Heart left ventricle (tissue), 13 donors: ENCODE data around the gene SOX9.

Experiments used
- CTCF ChIP-seq, 12 donors: fragments of 200-600 bp; sonication (generic) in 4 of 12; IDR thresholded peaks; one replicate each; pipeline versions ENCODE4 v1.5.0 to v1.8.0; 2018 to 2022; ENCODE audit warnings: antibody characterized with exemption in 12 of 12, mild to moderate bottlenecking in 5 of 12
- POLR2A ChIP-seq, 2 donors: fragments of 450-650 bp; IDR thresholded peaks; one replicate each; pipeline ENCODE4 v1.6.1; 2017; ENCODE audit warnings: antibody characterized with exemption in 2 of 2, mild to moderate bottlenecking in 2 of 2, moderate library complexity in 2 of 2
- donor health status: ischemic (EF 13 %, LVEDD 7.1; RV severe dilation, severe dysfunction).
- donor health status: DM: no; HTN: yes; CAD: no.
- donor health status: DM: no; HTN: no; CAD: no.
- donor health status: ischemic (EF 25% LVEDD 6.9; RV normal size, moderate dysfunction).
- donor health status: ischemic (EF 25% LVEDD 5.7; RV mildly dilated, moderate dysfunction).
- donor health status: ischemic (EF 35%, LVEDD 5.7; RV mildly dilated, moderate dysfunction).
- donor health status: nonischemic (EF 11% LVEDD 7.7; RV severe dilation, severe dysfunction).
- donor health status: DM: yes; HTN: yes; CAD: no.
- donor health status: PGD.
- donor health status: ischemic (EF 29% LVEDD 5.4; RV normal size, mild dysfunction).
- donor health status: nonischemic (EF 23%, LVEDD 6.1; RV moderate dilation, normal function).

GRCh38 chr17:72116661-72117521 is 3.9 kb upstream of the SOX9 start:
- no peak for TF ChIP-seq CTCF (IDR thresholded peaks at IDR 0.05)
- no peak for TF ChIP-seq POLR2A (IDR thresholded peaks at IDR 0.05)
